Right renal pelvis (tissue), 4 donors: Measurements from ENCODE around the gene APBB1. TPM values are rescaled to one million over a fixed set of nuclear protein-coding genes. Genes with fewer than 3 reads are reported as not detected.
"Not testable (repeated sequence)": the region's sequence is repeated elsewhere in the genome, so short reads cannot be mapped to it uniquely, and the experiment has no call there.

Source experiments
- DNase-seq, 4 donors: peaks; one replicate each; pipeline ENCODE4 v3.0.0-alpha.2; 2013; ENCODE audit warnings: low read depth in 4 of 4, low spot score in 3 of 4, missing footprints in 1 of 4
- polyA plus RNA-seq, 4 donors: library from polyadenylated mRNA; unstranded; fragments of 120-200 nt; gene quantifications; one replicate each; pipeline ENCODE4 v1.2.1, GENCODE V29; 2013; ENCODE audit not compliant: insufficient read length in 4 of 4

APBB1 gene
- polyA plus RNA-seq, 4 donors, result 52.2 to 64.6 (median 54.0) TPM

GRCh38 chr11:6393989-6394670, 24.8 kb downstream of the APBB1 start:
- no peak for DNase-seq

GRCh38 chr11:6392251-6392650, 26.6 kb downstream of the APBB1 start:
- not testable (repeated sequence) for DNase-seq

DNA sequence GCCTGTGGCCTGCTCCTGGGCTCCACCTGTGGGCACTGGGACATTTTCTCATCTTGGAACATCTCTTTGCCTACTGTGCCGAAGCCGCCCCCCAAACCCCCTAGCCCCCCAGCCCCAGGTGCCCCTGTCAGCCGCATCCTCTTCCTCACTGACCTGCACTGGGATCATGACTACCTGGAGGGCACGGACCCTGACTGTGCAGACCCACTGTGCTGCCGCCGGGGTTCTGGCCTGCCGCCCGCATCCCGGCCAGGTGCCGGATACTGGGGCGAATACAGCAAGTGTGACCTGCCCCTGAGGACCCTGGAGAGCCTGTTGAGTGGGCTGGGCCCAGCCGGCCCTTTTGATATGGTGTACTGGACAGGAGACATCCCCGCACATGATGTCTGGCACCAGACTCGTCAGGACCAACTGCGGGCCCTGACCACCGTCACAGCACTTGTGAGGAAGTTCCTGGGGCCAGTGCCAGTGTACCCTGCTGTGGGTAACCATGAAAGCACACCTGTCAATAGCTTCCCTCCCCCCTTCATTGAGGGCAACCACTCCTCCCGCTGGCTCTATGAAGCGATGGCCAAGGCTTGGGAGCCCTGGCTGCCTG, 27.3 kb downstream of the APBB1 start:
- DNase-seq, result no peak

GRCh38 chr11:6390718-6391469, 28.0 kb downstream of the APBB1 start:
- DNase-seq, result no peak

DNA sequence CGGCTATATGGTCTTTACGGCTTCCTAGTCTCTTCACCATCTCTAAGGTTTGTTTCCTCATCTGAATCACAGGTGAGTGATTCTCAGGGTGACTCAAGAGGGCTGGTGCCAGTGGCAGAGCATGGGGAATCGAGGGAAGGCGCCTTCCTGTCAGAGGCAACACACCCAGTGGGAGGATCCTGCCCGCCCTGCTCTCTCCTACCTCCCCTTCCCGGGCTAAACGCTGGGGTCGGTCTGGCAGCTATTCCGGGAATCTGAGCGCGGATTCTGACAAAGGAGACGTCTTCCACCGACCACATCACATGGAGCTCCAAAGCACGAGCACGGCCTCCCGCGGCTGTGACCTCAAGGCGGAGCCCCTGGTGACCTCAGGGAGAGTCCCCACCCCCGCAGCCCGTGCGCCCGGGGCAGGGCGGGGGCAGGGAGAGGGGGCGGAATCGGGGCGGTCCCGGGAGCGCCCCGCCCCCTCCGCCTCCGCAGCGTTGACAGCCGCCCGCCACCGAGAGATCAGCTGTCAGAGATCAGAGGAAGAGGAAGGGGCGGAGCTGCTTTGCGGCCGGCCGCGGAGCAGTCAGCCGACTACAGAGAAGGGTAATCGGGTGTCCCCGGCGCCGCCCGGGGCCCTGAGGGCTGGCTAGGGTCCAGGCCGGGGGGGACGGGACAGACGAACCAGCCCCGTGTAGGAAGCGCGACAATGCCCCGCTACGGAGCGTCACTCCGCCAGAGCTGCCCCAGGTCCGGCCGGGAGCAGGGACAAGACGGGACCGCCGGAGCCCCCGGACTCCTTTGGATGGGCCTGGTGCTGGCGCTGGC, 28.8 kb downstream of the APBB1 start, which contains the start of gene SMPD1:
SMPD1 (plus strand) TSS at position 570 of the 813 bp plus-strand sequence; CDS start at position 695, 125 bp downstream.
- DNase-seq, result peak; percentile 75 to 82 (median 78)

- no peak for DNase-seq
These were observed 30.1 kb downstream of the APBB1 start for GRCh38 chr11:6388748-6389147.

DNA sequence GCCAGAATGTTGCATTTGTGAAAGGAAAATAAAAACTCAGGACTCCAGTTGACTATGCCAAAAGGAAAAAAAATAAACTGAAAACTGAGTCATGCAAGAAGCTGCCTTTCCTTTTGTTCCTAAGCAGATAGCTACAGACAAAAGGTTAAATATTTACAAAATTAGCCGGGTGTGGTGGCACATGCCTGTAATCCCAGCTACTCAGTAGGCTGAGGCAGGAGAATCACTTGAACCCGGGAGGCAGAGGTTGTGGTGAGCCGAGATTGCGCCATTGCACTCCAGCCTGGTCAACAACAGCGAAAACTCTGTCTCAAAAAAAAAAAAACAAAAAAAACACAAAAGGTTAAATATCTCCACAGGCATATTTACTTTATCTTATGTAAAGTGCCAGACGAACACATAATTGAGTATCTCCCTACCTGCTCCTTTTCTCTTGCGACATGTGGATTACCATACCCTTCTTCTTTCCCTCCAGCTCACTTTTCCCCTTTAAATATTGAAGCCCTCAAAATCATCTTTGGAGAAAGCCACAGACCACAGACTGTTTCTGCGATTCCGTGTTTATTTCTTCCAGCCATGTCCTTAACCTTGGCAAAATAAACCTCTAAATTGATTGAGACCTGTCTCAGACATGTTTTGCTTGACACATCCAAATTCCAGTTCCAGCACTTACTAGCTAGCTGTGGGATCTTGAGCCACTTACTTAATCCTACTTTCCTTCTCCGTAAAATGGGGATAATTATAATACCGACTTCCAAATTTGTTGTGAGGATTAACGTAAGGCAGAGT, 30.9 kb downstream of the APBB1 start:
- DNase-seq, result no peak

- no peak for DNase-seq
These were observed 33.7 kb downstream of the APBB1 start for GRCh38 chr11:6385046-6385777.

DNA sequence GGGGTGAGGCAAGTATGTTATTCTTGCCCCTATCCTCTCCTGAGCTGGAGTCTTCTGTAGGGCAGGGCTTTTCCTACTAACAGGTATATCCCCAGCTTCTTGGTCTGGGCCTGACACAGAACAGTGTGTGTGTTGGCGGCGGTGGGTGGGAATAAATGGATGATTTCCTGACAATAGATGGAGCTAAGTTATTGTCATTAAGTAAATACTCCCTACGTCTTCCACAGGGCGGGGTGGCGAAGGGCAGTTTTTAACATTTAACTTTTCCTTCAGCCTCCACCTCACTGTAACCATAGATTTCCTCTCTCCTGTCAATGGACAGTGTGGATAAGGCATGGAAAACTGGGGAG, 40.3 kb downstream of the APBB1 start:
- DNase-seq, result no peak

GRCh38 chr11:6377902-6378639, 40.8 kb downstream of the APBB1 start:
- no peak for DNase-seq

DNA sequence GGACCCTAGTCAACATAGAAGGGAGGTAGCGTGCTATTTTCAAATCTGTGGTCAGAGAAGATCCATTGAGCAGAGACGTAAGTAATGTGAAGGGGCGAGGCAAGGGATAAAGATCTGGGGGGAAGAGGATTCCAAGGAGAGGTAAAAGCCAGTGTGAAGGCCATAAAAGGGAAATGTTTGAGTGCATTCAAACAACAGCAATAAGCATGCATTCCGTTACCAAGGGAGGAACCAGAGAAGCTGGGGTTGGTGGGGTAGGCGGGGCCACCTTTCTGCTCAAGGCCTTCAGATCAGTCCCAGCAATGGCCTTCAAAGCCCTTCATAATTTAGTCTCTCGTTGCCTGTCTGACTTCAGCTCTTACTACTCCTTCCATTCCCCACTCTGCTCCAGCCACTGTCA, 47.1 kb downstream of the APBB1 start:
- no peak for DNase-seq

GRCh38 chr11:6365659-6366058, 53.2 kb downstream of the APBB1 start:
- no peak for DNase-seq

DNA sequence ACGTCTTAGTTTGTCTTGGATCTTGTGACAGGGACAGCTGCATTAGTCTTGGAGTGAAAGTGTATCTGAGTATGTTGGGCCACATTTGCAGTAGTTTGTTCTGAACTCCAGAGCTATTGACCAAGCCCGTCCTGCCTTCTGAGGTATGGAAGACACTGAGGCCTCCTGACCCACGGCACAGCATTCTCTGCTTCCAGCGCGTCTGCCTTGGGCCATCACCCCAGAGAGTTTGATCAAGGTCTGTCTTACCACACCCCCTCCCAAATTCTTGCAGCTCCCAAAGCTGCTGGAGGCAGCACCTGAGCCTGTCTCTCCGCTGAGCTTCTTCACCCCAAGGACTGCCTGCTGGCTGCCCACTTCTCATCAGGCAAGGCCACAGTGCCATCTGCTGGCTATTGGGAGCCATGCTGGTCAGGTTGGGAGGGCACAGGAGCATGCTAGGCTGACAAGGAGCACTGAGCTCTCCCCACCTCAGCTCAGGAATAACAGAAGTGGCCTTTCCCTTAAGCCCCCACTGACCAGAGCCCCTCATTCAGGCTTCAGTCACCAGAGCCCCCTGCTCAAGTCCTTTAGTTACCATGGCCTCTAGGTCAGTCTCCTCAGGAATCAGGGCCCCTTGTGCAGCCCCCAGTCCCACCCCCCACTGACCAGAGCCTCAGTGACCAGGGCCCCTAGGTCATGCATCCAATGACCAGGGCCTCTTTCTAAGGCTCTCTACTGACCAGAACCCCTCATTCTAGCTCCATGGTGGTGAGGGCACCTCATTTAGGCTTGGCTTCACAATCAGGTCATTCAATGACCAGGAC, 55.8 kb downstream of the APBB1 start:
- DNase-seq, result peak in 3 of 4 donors; percentile 35 to 60 (median 52)

DNA sequence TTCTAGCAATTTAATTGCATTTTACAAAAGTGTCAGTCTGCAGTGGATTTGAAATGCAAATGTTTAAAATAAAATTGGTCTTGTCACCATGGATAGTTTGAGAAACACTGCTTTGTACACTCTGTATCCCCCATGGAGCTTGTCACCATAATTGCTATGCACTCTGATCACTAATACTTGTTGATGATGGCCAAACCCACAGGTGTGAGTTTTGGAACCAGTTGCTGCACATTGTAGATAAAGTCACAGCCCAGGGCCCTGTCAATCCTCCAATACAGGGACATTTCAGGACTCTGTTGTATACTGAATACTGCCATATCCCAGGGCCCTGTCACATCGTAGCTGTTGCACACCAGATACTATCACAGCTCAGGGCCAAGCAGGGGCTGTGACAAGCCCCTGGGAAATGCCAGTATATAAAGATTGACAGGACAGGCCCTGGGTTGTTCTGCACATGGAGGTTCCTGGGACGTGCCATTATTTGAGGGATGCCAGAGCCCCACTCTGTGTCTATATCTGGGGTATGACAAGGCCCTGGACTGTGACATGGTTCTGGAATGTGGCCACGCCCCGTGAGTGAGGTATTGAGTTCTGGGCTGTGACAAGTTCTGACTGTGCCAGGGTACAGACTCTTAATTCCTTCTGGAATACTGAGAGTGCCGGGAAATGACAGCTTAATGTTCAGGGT, 56.6 kb downstream of the APBB1 start:
- no peak for DNase-seq

DNA sequence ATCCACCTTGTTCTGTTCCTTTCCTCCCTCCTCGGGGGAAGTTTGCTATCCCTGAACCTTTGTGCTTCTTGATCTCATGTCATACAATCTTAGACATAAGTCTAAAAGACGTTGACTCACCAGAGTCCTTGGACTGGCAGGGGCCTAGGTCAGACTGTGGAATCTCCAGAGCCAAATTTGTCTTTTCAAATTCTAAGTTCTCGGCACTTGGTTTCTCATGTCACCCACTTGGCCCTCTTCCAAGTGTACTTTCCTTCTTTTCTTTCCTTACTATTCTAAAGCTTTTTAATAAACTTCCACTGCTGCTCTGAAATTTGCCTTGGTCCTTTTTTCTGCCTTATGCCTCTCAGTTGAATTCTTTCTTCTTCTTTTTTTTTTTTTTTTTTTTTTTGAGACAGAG, 58.7 kb downstream of the APBB1 start:
- DNase-seq, result no peak

DNA sequence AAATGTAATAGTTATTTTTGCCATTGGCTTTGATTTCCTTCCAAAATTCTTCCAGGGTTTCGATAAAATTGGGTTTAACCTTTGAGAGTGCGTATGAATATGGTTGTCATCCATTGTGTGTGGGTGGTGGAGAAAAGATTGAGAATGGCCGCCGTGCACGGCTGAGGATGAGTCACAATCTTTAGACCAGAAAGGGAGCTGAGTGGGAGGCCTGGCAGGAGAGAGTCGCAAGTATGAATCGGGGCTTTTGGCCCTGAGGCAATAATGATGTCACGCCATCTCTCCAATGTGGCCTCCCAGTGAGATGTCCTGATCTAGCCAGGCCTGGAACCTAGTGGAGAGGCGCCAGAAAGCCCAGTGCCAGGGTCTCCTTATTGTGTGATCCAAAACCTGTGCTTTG, 61.7 kb downstream of the APBB1 start:
- no peak for DNase-seq

- DNase-seq, result no peak
These were observed 62.3 kb downstream of the APBB1 start for GRCh38 chr11:6356503-6357055.
